ENCODE measurements around the gene ERO1B.

GRCh38 chr1:236302941-236303340, 21.2 kb upstream of the ERO1B start:
- TF ChIP-seq CTCF (conservative IDR thresholded peaks at IDR 0.05 in 1 of 2, IDR thresholded peaks at IDR 0.05 in 1 of 2; ENCODE audit: low read depth in 1 of 2, low read length in 2 of 2) = no peak
- no peak for TF ChIP-seq EZH2 (IDR thresholded peaks at IDR 0.05; ENCODE audit: low read length, missing control alignments)

Data from fibroblast of lung (primary cell).